ENCODE measurements around the gene RRP15. TPM values are rescaled to one million over a fixed set of nuclear protein-coding genes. Genes with fewer than 3 reads are reported as not detected.

Gene RRP15
- total and polyA plus RNA-seq, 3 experiments from 2014 or later, result 18.2 to 49.4 (median 46.1) TPM

DNA sequence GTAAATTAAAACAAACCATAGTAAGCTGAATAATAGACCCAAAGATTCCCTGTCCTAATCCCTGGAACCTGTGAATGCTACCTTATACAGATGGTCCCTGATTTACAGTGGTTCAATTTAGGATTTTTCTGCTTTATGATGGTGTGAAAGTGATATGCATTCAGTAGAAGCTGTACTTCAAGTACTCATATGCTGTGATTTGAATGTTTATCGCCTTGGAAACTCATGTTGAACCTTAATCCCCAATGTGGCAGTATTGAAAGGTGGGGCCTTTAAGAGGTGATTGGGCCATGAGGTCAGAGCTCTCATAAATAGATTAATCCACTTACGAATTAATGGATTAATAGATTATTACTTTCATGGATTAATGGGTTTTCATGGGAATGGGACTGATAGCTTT, 10.6 kb upstream of the RRP15 start:
- POLR2A ChIA-PET, result no interaction called here
- Mint-ChIP-seq H3K4me1 (no peaks in the 10 kb centered on the region), H3K9me3 (no peaks in the 10 kb centered on the region), H3K4me3 (no peak overlapping the region), H3K36me3 (no peaks in the 10 kb centered on the region), H3K27ac (no peak overlapping the region), H3K27me3 (peaks cover 0 to 3% of the 10 kb centered on the region in 2 donors)
- Histone ChIP-seq H3K4me1 (ENCODE audit: insufficient read depth, low read length) (no peaks in the 10 kb centered on the region), H3K9me3 (ENCODE audit: low read length) (no peaks in the 10 kb centered on the region), H3K4me3 (ENCODE audit: low read length) (no peak overlapping the region), H3K27me3 (ENCODE audit: insufficient read depth, low read length, poor library complexity, severe bottlenecking) (no peaks in the 10 kb centered on the region), H3K36me3 (ENCODE audit: insufficient read depth, low read length) (no peaks in the 10 kb centered on the region), H3K27ac (ENCODE audit: low read depth, low read length) (no peak overlapping the region)
- no peak for DNase-seq
- CTCF ChIA-PET, result no interaction called here

DNA sequence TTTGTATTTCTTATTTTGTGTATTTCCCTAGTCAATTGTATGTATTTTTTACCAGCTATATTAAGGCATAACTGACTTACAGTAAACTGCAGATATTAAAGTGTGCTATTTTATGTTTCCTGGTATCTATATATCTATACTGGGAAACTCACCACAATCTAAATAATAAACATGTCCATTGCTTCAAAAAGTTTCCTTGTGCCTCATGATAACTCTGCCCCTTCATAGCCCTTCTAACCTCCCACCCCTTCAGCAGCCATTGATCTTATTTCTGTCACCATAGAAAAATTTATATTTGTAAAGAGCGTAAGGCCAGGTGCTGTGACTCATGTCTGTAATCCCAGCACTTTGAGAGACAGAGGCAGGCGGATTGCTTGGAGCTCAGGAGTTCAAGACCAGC, 9.3 kb upstream of the RRP15 start:
- Mint-ChIP-seq H3K36me3 (no peaks in the 10 kb centered on the region), H3K9me3 (peaks cover 0 to 4% (median 2%) of the 10 kb centered on the region in 5 donors), H3K4me1 (no peaks in the 10 kb centered on the region), H3K4me3 (no peak overlapping the region), H3K27ac (no peak overlapping the region), H3K27me3 (peaks cover 5 to 9% of the 10 kb centered on the region in 2 donors)
- ChIA-PET POLR2A (no interaction called here), CTCF (interaction anchor here (0.7 kb wide), 1 partner anchor 11 kb away, joined by 3 read pairs; no protein-coding TSS in a partner anchor)
- Histone ChIP-seq H3K27ac (ENCODE audit: low read depth, low read length) (no peak overlapping the region), H3K36me3 (ENCODE audit: insufficient read depth, low read length) (no peaks in the 10 kb centered on the region), H3K27me3 (ENCODE audit: insufficient read depth, low read length, poor library complexity, severe bottlenecking) (no peaks in the 10 kb centered on the region), H3K9me3 (ENCODE audit: low read length) (no peaks in the 10 kb centered on the region), H3K4me3 (ENCODE audit: low read length) (no peak overlapping the region), H3K4me1 (ENCODE audit: insufficient read depth, low read length) (no peaks in the 10 kb centered on the region)
- DNase-seq, result no peak

DNA sequence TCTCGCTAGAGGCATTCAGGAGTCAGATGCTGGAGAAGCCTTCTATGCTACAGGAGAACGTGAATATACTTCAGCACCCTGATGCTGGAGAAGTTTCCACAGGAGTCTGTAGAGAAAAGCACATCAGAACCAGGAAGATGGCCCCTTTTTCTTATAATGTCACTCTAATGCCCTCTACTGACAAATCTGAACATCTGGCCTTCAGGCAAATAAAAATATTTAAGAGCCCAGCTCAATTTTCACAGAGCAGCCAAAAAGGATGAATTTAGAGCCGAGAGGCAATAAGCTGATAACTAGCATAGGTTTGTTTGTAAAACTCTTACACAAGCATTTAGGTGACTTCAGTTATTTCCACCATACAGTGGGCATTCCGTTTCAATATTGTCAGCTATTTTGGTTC, 3.8 kb upstream of the RRP15 start:
- H3K27ac ChIP-seq (ENCODE audit: low read depth, low read length), result no peak overlapping the region
- H3K36me3 ChIP-seq (ENCODE audit: insufficient read depth, low read length), result no peaks in the 10 kb centered on the region
- Mint-ChIP-seq H3K36me3 (peaks cover 0 to 11% (median 6%) of the 10 kb centered on the region in 3 donors), H3K4me3 (no peak overlapping the region), H3K9me3 (peaks cover 2 to 7% (median 3%) of the 10 kb centered on the region in 5 donors), H3K27ac (no peak overlapping the region), H3K4me1 (peaks cover 19 to 22% (median 20%) of the 10 kb centered on the region in 3 donors), H3K27me3 (peaks cover 11 to 30% of the 10 kb centered on the region in 2 donors)
- H3K4me1 ChIP-seq (ENCODE audit: insufficient read depth, low read length), result peaks cover 13% of the 10 kb centered on the region
- H3K9me3 ChIP-seq (ENCODE audit: low read length), result no peaks in the 10 kb centered on the region
- H3K27me3 ChIP-seq (ENCODE audit: insufficient read depth, low read length, poor library complexity, severe bottlenecking), result no peaks in the 10 kb centered on the region
- ChIA-PET CTCF (interaction anchor here (1.4 kb wide), 1 partner anchor 11 kb away, joined by 4 read pairs; no protein-coding TSS in a partner anchor), POLR2A (no interaction called here)
- no peak overlapping the region for H3K4me3 ChIP-seq (ENCODE audit: low read length)
- no peak for DNase-seq

DNA sequence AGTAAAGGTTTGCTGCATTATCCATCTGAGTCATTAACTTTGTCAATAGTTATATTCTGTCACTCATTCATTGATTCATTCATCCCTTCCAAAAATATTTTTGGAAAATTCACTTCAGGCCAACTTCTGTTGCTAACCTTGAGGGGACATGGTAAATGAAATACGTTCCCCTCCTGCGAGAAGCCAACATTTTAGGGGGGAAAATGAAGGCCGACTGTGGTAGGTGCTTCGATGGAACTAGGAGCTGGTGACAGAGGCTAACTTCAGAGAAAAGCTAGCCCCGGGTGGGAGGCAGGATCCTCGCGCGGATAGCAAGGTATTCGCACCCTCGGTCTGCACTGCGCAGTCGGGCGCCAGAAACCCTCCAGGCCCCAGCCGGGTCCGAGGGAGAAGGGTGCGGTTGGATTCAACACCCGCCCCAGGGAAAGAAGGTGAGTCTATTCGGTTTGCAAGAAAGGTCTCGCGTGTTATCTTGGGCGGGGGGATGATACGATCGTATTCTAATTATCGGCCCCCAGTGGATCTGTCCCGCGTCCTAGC, 646 bp upstream of the RRP15 start:
- H3K36me3 ChIP-seq (ENCODE audit: insufficient read depth, low read length), result no peaks in the 10 kb centered on the region
- H3K36me3 Mint-ChIP-seq, result peaks cover 0 to 14% (median 6%) of the 10 kb centered on the region in 3 donors
- peaks cover 16% of the 10 kb centered on the region for H3K4me1 ChIP-seq (ENCODE audit: insufficient read depth, low read length)
- peak overlapping the region; percentile 88 to 100 (median 98) for H3K27ac Mint-ChIP-seq
- peaks cover 35 to 42% (median 39%) of the 10 kb centered on the region in 3 donors for H3K4me1 Mint-ChIP-seq
- H3K27me3 ChIP-seq (ENCODE audit: insufficient read depth, low read length, poor library complexity, severe bottlenecking), result no peaks in the 10 kb centered on the region
- CTCF ChIA-PET, result no interaction called here
- peak in 1 of 5 donors; percentile 44 for DNase-seq
- H3K27me3 Mint-ChIP-seq, result peaks cover 11 to 30% of the 10 kb centered on the region in 2 donors
- no peaks in the 10 kb centered on the region for H3K9me3 ChIP-seq (ENCODE audit: low read length)
- peak overlapping the region; percentile 99 for H3K4me3 ChIP-seq (ENCODE audit: low read length)
- H3K9me3 Mint-ChIP-seq, result peaks cover 2 to 7% (median 3%) of the 10 kb centered on the region in 5 donors
- H3K4me3 Mint-ChIP-seq, result peak overlapping the region; percentile 97 to 100 (median 99)
- H3K27ac ChIP-seq (ENCODE audit: low read depth, low read length), result peak overlapping the region; percentile 73
- POLR2A ChIA-PET, result interaction anchor here (0.9 to 1.6 kb wide), 2 partner anchors 654 to 894 kb away, joined by 3 to 5 read pairs; partner anchors contain the start of genes GPATCH2 and SPATA17

DNA sequence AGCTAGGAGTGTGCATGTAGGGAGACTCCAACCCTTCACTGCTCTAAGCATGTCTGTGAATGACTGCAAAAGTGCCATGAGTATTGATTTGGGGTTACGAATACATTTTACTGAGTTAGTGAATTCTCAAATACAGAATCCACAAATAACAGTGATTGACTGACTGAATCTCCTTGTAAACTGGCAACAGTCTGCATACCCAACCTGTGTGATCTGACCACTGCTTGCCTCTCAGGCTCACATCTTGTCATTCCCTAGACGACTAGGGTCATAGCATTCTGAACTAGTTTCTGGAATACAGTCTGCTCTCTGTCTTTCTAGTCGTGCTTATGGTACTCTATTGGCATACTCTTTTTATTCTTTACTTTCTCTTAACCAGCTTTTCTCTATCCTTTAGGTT, 7.4 kb downstream of the RRP15 start:
- no peaks in the 10 kb centered on the region for H3K9me3 Mint-ChIP-seq
- no peaks in the 10 kb centered on the region for H3K27me3 Mint-ChIP-seq
- no peaks in the 10 kb centered on the region for H3K9me3 ChIP-seq (ENCODE audit: low read length)
- peaks cover 14 to 30% (median 21%) of the 10 kb centered on the region in 3 donors for H3K4me1 Mint-ChIP-seq
- H3K27ac Mint-ChIP-seq, result peak overlapping the region in 1 of 8 donors; percentile 61
- H3K36me3 ChIP-seq (ENCODE audit: insufficient read depth, low read length), result peaks cover 4% of the 10 kb centered on the region
- H3K27ac ChIP-seq (ENCODE audit: low read depth, low read length), result no peak overlapping the region
- POLR2A ChIA-PET, result no interaction called here
- H3K36me3 Mint-ChIP-seq, result peaks cover 0 to 36% (median 1%) of the 10 kb centered on the region in 3 donors
- no peak overlapping the region for H3K4me3 ChIP-seq (ENCODE audit: low read length)
- no peak for DNase-seq
- no peak overlapping the region for H3K4me3 Mint-ChIP-seq
- no peaks in the 10 kb centered on the region for H3K27me3 ChIP-seq (ENCODE audit: insufficient read depth, low read length, poor library complexity, severe bottlenecking)
- CTCF ChIA-PET, result no interaction called here
- H3K4me1 ChIP-seq (ENCODE audit: insufficient read depth, low read length), result no peaks in the 10 kb centered on the region

DNA sequence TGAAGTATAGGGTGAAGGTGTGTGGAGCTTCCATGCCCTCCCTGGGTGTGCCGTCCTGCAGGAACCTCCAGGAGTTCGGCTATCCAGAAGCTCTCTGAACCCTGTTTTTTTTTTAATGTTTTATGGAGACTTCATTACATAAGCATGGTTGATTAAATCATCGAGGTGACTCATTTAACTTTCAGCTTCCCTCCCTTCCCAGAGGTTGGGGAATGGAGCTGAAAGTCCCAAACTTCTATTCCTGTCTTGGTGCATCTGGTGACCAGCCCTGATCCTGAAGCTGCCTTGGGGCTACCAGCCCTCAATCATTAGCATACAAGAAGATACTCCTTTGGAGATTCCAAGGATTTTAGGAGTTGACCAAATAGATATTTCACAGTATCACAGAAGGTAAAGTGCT, 9.5 kb downstream of the RRP15 start:
- H3K27me3 ChIP-seq (ENCODE audit: insufficient read depth, low read length, poor library complexity, severe bottlenecking), result no peaks in the 10 kb centered on the region
- no peak overlapping the region for H3K4me3 ChIP-seq (ENCODE audit: low read length)
- H3K36me3 Mint-ChIP-seq, result peaks cover 0 to 39% (median 3%) of the 10 kb centered on the region in 3 donors
- no peak for DNase-seq
- ChIA-PET CTCF (no interaction called here), POLR2A (no interaction called here)
- H3K9me3 Mint-ChIP-seq, result no peaks in the 10 kb centered on the region
- H3K9me3 ChIP-seq (ENCODE audit: low read length), result no peaks in the 10 kb centered on the region
- H3K27ac Mint-ChIP-seq, result no peak overlapping the region
- H3K27ac ChIP-seq (ENCODE audit: low read depth, low read length), result no peak overlapping the region
- H3K36me3 ChIP-seq (ENCODE audit: insufficient read depth, low read length), result peaks cover 4% of the 10 kb centered on the region
- H3K4me1 Mint-ChIP-seq, result peaks cover 11 to 30% (median 19%) of the 10 kb centered on the region in 3 donors
- no peak overlapping the region for H3K4me3 Mint-ChIP-seq
- no peaks in the 10 kb centered on the region for H3K4me1 ChIP-seq (ENCODE audit: insufficient read depth, low read length)
- H3K27me3 Mint-ChIP-seq, result no peaks in the 10 kb centered on the region

DNA sequence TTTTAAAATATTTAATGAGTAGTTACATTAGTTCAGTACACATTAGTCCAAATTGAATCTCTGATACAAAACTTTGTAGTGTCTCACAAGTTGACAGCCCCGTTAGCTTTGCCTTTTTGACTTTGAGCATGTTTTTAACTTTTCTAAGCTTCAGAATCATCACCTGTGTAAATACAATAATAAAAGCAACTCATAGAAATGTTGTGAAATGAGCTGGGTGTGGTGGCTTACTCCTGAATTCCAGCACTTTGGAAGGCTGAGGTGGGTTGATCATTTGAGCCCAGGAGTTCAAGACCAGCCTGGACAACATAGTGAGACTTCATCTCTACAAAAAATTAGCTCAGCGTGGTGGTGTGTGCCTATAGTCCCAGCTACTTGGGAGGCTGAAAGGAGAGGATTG, 11.1 kb downstream of the RRP15 start:
- DNase-seq, result no peak
- no peak overlapping the region for H3K27ac Mint-ChIP-seq
- CTCF ChIA-PET, result no interaction called here
- H3K4me1 Mint-ChIP-seq, result peaks cover 18 to 37% (median 22%) of the 10 kb centered on the region in 3 donors
- no peak overlapping the region for H3K4me3 ChIP-seq (ENCODE audit: low read length)
- no peaks in the 10 kb centered on the region for H3K9me3 Mint-ChIP-seq
- H3K4me1 ChIP-seq (ENCODE audit: insufficient read depth, low read length), result no peaks in the 10 kb centered on the region
- H3K27me3 ChIP-seq (ENCODE audit: insufficient read depth, low read length, poor library complexity, severe bottlenecking), result no peaks in the 10 kb centered on the region
- POLR2A ChIA-PET, result no interaction called here
- H3K4me3 Mint-ChIP-seq, result no peak overlapping the region
- H3K36me3 Mint-ChIP-seq, result peaks cover 0 to 42% (median 3%) of the 10 kb centered on the region in 3 donors
- H3K27ac ChIP-seq (ENCODE audit: low read depth, low read length), result no peak overlapping the region
- peaks cover 4% of the 10 kb centered on the region for H3K36me3 ChIP-seq (ENCODE audit: insufficient read depth, low read length)
- H3K9me3 ChIP-seq (ENCODE audit: low read length), result no peaks in the 10 kb centered on the region
- no peaks in the 10 kb centered on the region for H3K27me3 Mint-ChIP-seq

DNA sequence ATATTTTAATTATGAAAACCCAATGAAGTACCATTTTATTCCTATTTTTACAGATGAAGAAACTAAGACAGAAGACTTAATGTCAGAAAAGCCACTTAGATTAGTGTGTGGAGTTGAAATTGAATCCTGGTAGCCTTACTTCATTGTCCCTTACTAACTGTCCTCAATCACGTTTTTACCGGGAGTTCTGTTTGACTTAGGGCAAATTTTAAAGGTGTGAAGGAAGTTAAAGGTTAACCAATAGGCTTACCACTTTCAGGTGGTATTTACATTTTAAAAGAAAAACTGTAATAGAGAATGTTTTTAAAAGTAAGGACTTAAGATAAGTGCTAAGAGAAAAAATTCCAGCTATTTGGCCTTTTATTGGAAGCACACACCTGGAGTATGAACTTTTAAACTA, 12.4 kb downstream of the RRP15 start:
- no peaks in the 10 kb centered on the region for H3K4me1 ChIP-seq (ENCODE audit: insufficient read depth, low read length)
- no peak for DNase-seq
- no peak overlapping the region for H3K4me3 ChIP-seq (ENCODE audit: low read length)
- Mint-ChIP-seq H3K27ac (peak overlapping the region in 1 of 8 donors; percentile 66), H3K4me1 (peaks cover 18 to 45% (median 28%) of the 10 kb centered on the region in 3 donors), H3K4me3 (no peak overlapping the region), H3K27me3 (no peaks in the 10 kb centered on the region), H3K9me3 (no peaks in the 10 kb centered on the region), H3K36me3 (peaks cover 0 to 52% (median 11%) of the 10 kb centered on the region in 3 donors)
- no peaks in the 10 kb centered on the region for H3K27me3 ChIP-seq (ENCODE audit: insufficient read depth, low read length, poor library complexity, severe bottlenecking)
- no peaks in the 10 kb centered on the region for H3K9me3 ChIP-seq (ENCODE audit: low read length)
- peaks cover 4% of the 10 kb centered on the region for H3K36me3 ChIP-seq (ENCODE audit: insufficient read depth, low read length)
- ChIA-PET CTCF (no interaction called here), POLR2A (no interaction called here)
- H3K27ac ChIP-seq (ENCODE audit: low read depth, low read length), result no peak overlapping the region

All from CD8-positive, alpha-beta memory T cell (primary cell).